Measurements from ENCODE around the gene BMI1.
A peak's percentile ranks its signal among the peaks of the same experiment; 100 is the strongest.
"Not testable (repeated sequence)": the region's sequence is repeated elsewhere in the genome, so short reads cannot be mapped to it uniquely, and the experiment has no call there.

BMI1 gene

DNA sequence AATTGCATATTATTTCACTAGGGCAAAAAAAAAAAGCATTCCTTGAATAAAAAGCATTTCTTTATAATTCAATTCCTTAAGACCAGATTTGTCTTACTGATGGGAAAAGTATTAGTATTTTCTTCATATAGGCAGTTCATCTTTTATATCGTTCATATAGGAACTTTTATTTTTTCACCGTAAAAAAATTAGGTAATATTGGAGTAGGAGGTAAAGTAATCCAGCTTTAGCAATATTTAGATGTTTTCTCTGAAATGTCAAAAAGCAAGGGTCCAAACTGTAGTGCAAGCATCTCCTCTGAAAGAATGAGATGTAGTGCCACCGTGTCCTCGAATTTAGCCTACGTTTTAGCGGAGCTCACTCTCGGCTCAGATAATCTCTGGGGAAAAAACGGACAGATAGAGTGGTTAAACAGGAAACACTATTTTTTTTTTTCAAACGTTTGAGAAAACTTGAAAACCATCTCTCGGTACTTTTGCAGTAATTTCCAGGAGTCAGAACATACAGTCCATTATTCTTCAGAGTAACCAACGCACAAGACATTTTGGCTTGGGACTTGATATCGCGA lies 18.9 kb downstream of the BMI1 start:
- no peak for DNase-seq (ENCODE audit: low read depth)

DNA sequence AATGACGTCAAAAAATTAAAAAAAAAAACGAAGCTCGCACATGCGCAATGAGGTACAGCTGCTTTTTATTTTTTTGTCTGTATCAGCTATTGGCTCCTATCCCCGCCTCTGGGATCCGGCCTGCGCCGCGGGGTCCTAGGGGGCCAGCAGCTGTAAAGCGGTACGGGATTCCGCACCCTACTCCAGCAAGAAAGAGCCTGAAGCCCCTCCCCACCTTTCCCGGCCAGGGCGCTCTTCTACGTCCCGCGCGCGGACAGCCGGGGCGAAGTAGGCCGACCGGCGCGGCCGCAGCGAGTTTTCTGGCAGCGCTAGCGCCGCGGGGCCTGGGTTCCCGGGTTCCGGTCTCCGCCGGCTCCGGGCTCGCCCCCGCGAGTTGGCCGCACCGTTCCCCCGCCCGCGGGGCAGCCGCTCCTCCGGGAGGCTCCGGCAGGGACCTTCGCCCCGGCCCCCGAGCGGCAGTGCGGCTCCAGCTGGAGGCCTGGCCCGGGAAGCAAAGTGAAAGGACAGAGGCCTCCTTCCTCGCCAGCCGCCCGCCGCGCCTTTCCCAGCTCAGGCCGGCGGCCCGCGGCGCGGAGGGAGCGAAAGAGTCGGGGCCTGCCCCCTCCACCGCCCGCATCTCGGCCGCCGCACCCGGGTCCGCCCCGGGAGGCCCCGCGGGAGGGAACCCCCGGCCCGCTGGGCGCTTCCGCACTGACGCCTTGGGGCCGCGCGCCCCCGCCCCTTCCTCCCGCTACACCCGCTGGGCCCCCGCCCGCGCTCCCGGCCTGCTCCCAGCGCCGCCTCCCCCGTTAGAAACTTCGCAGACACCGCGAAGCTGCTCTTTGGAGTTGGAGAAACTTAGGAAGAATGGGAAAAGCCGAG lies 19.7 kb downstream of the BMI1 start:
- peak; percentile 51 for DNase-seq (ENCODE audit: low read depth)

DNA sequence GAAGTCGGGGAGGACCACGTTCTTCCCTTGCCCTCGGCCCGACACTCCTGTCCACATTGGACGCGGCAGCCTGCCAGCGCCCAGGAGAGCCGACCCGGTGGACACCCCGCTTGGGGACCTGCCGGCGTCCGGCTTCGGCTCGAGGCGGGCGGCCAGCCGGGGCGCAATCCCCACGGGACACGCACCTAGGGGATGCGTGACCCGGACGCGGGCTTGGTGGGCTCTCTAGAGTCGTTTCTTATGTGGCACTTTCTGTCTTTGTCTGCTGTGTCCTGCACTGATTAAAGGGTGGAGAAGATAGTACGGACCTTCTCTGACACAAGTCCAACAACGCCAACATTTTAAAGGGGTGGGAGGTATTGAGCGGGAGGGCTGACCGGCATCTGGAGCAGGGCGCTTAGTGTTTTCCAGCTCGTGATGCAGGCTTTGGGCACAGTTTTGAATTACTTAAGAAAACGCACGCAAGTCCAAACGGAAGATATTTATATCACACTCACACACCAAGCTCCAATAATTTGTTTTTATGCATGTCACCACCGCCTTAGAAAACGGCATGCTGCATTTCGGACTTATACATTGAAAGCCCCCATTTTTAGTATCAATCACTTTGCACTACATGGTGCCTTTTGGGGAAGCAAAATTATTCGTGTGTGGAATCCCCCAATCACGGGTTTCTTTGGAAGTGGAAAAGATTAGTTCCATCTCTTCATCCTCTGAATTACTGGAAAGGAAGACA lies 20.5 kb downstream of the BMI1 start:
- DNase-seq (ENCODE audit: low read depth), result no peak

DNA sequence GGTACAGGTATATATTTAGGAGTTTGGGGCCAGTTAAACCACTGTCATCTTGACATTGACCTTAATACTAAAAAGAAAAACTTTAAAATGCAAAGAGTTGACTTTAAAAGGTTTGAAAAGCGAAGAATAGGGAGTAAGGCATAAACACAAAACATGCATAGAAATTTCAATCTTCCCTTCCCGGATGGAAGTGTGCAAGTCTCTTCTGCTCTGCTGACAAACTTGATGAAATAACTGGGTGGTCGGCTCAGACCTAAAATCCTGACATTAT lies 21.0 kb downstream of the BMI1 start:
- DNase-seq (ENCODE audit: low read depth), result no peak

DNA sequence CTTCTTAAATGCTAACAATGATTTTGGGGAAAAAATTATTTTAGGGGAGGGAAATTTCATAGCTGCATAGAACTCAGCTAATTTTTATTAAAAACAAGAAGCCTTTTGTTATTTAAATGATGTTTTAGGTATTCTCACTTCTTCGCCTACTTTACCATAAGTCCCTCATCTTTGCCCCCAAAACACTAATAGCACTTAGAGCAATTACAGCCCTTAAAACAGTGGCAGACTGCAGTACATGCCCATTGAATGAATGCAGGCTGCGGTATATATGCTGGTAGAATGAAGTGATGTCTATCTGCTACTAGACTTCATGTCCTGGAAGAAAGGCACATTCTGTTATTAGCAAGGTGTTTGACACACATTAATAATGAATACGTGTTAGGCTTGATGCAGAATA lies 21.5 kb downstream of the BMI1 start:
- no peak for DNase-seq (ENCODE audit: low read depth)

DNA sequence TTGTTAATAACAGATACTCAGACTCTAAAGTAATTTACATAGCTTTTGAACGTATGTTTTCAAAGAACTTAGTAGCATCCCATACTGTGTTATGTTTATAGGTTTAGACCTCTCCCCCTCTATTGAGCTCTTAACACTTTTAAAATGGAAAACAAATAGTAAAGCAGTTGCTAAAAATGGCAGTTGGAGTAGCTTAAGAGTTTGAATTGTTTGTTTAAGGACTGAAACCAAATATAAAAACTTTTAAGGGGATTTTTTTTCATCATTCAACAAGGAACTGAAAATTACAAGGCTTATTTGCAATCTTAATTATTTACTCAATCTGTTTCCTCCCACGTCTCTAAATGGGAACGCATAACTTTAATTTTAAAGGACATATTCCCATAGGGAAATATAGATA lies 22.8 kb downstream of the BMI1 start:
- DNase-seq (ENCODE audit: low read depth), result no peak

DNA sequence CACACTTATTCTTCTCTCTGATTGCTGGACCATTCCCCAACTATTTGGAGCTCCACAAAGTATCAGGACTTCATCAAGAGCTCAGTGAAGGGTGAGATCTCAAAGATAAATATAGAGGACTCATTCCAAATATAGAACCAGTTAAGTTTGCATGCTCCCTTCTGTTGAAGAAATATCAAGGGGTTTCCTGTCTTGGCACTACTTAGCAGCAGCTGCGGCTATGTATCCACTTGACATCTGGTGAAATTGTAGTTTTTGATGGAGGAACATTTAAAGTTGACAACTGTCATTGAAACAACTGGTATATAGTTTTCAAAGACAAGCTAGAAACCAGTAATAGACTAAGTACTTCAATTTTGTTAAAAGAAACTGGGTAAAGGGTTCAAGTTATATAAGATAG lies 23.4 kb downstream of the BMI1 start:
- no peak for DNase-seq (ENCODE audit: low read depth)

DNA sequence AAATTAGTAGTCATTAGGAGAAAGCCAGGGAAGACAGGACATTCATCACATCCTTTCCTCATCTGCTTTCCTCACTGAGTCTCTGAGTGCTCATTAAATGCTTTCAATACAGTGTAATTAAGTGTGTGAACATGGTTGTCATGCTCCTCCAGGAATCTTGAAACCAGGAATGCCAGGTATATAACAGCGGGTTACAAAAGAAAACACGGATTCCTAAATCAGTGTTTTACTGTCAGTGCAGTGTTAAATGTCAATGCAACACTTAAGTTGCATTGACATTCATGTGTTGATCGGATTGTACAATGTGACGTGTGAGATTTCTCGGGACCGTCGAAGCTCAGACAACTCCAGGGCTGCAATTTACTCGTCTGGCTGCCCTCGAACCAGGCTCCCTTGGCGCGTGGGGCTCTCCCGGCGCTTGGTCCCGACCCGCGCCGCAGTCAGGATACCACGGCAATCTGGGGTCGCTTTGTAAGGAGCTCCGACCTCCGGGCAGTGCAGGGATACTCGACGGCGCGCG lies 23.9 kb downstream of the BMI1 start:
- DNase-seq (ENCODE audit: low read depth), result no peak

DNA sequence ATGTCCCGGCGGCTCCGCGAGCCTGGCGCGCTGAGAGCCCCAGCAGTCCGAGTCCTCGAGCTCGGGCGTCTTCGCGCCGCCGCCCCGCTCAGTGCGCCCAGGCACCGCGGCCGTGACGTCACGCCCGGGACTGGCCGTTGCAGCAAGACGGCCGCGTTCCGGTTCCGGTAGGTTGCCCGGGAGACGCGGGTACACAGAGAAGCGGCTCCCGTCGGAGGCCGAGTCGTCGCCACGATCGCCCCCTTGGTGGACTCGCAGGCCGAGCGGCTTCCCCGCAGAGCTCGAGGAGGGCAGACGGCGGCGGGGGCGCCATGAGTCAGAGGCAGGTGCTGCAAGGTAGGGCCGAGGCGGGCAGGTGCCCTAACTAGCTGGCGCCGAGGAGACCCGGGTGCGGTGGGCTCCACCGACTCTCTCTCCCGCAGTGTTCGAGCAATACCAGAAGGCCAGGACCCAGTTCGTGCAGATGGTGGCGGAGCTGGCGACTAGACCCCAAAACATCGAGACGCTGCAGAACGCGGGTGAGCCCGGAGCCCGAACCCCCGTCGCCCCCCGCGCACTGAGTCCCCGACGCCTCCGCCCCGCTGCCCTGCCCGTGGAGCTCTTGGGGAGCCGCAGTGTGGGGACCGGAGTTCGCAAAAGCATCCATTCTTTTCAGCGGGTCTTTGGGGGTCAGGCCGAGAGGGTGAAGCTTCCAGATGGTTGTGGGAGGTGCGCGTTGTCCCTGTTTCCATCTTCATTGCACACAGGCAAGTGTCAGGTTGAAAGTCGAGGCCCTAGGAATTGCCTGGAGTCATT lies 24.6 kb downstream of the BMI1 start, which contains the start of gene SPAG6:
Gene SPAG6, plus strand, starts transcription at position 196 of the 795 bp plus-strand sequence. Its CDS starts 116 bp downstream, at position 312.
- peak; percentile 63 for DNase-seq (ENCODE audit: low read depth)

DNA sequence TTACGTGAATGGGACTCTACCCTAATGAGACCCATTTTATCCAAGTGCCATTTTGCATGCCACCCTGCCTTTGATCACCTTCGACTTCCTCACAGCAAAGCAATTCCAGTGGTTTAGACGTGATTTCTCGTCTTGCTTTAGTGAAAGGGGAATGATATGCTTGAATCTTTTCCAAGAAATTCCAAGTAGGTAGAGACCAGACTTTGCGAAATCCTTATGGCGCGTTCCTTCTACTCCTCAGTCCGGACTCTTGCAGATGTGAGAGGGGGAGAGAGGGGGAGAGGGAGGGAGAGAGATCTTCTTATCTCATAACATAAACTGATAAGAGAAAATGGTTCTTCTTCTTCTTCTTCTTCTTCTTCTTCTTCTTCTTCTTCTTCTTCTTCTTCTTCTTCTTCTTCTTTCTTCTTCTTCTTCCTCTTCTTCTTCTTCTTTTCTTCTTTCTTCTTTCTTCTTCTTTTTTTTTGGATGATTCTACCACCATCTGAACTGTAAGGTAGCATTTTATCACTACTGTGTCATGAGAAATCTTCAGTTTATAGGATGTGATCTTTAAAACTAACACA lies 25.3 kb downstream of the BMI1 start:
- no peak for DNase-seq (ENCODE audit: low read depth)

DNA sequence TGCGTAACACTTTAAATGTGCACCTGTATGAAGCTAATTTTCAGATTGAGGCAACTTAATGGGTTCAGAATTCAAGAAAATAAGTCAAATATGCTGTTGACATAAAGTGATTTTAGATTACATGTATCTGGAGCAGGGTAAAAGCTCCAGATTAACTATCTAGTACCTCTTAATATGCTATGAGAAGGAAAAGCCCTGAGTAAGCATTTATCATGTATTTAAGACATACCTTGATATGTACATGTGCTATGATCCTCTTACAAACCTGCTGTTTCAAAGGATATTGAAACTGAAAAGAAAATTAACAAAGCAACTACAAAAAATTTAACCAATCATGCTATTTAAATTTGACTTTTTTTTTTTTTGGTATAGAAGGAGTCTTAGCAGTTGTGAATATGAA lies 28.9 kb downstream of the BMI1 start:
- no peak for DNase-seq (ENCODE audit: low read depth)

DNA sequence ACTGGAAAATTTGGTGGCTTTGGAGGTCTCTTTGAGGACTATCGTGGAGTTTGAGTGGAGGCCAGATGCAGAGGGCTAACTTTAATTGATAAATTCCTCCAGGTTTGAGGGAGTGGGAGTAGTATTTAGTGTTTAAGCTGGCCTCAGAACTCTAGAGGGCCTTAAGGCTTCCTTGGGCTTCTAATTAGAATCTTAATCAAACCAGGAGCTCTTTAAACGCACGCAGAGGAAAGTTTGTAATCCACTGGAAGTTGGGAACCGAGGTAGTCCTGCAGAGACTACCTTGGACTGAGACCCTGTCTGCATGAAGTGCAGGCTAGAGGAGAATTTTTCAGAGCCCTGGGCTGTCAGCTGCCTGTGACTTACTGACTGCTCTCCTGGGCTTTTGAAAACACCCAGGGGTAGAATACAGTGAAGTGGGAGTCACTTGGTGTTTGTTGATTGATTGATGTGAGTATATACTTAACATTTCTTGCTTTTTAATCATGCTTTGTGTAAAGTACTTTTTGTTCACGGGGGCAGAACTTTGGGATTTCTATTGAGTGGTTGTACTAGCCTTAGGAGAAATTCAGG lies 30.3 kb downstream of the BMI1 start:
- DNase-seq (ENCODE audit: low read depth), result no peak

DNA sequence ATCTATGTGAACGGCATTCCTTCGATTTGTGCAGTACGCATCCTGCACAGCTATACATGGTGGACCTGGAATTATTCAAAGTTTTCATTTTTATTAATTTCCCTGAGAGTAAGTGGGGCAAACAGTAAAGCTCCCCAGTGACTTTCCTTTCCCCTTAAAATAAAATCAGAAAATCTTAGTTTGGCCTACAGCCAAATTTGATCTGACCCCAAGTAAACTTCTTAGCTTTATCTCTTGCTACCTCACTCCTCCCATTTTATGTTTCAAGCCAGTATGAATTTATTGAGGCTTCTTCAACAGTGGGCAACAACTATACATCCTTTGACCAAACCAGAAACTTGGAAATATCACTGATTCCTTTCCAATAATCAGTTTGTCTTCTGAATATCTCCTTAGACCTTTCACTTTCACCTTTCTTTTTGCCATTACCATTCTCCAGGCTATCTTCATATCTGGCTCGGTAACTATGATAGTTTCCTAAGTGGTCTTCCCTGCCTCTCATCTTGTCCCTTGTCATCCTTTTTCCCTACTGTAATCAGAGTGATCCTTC lies 35.5 kb downstream of the BMI1 start:
- no peak for DNase-seq (ENCODE audit: low read depth)

DNA sequence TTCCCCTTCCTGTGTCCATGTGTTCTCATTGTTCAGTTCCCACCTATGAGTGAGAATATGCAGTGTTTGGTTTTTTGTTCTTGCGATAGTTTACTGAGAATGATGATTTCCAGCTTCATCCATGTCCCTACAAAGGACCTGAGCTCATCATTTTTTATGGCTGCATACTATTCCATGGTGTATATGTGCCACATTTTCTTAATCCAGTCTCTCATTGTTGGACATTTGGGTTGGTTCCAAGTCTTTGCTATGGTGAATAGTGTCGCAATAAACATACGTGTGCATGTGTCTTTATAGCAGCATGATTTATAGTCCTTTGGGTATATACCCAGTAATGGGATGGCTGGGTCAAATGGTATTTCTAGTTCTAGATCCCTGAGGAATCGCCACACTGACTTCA lies 36.9 kb downstream of the BMI1 start:
- not testable (repeated sequence) for DNase-seq (ENCODE audit: low read depth)

DNA sequence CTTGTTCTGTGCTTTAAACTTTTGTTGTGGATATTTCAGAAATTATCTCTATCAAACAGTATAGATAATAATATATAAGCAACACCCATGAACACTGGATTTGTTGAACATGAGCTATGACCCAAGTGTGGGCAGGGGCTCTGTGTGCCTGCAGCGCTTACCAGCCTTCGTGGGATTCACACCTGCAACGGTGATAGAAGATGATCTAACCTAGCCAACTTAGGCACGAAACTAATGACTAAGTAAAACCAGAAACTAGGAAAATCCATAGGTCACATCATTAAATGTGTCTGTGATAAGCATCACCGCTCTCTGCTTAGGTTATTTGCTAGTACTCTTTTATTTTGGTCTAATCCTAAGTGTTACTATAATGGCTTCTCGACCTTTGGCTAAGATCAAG lies 42.4 kb downstream of the BMI1 start:
- DNase-seq (ENCODE audit: low read depth), result peak; percentile 17

DNA sequence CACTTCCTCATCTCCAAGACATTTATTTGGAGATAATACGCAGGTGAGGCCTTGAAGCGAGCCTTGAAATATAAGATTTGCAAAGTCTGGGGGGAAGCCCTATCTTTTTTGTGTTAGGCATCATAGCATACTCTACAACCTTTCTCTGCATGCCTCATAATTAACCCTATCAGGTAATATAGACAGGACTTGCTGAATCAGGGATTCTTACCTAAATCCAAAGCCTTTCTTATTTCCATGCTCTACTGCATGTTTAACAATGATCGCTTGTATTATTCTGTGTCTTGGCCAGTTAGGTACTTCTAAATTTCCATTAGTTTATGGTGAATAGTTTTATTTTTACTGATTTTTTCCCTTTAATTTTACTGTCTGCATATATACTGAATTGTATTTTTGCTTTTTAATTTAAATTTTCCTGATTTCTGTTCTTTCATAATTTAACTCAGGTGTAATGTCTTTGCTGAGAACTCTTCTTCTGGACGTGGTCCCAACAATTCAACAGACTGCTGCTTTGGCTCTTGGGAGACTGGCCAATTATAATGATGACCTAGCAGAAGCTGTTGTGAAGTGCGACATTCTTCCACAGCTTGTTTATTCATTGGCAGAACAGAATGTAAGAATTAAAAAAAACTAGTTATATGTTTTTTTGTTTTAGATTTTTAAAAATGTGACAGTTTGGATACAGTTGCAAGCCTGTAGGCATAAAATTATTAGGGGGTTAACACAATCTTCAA lies 43.7 kb downstream of the BMI1 start:
- no peak for DNase-seq (ENCODE audit: low read depth)

DNA sequence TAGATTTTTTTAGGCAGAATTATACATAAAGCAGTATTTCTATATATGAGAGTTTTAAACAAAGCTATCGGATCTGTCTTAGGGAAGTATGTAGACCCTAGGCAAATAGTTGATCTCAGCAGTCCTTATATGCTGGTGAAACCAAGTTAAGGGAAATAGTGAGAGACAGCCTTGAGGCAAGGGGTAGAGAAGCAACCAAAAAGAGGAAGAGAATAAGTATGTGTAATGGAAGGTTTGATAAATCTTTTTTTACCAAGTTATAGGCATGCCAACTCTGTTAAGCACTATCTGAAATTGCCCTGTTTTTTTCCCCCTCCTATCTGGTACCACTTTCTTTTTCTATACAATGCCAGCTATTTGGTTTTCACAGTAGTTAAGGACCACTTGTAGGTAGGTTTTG lies 44.3 kb downstream of the BMI1 start:
- no peak for DNase-seq (ENCODE audit: low read depth)

DNA sequence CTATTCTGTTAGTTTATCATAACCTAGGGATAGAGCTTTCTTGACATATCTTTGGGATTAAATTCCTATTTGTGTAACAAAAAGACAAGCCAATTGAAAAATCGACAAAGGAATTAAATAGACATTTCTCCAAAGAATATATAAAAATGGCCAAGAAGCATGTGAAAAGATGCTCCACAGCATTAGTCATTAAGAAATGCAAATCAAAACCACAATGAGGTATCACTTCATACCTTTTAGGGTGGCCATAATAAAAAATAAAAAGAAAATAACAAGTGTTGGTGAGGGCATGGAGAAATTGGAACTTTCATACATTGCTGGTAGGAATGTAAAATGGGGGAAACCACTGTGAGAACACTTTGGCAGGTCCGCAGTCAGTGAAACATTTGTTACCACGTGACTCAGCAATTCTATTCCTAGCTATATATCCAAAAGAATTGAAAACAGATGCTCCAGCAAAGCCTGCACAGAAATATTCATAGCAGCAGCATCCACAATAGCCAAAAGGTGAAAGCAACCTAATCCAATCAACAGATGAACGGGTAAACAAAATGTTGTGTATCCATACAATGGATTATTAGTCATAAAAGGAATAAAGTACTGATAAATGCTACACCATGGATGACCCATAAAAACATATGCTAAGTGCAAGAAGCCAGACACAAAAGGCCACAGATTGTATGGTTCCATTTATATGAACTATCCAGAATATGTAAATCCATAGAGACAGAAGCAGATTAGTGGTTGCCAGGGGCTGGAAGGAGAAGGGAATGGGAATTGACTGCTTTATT lies 44.9 kb downstream of the BMI1 start:
- DNase-seq (ENCODE audit: low read depth), result no peak

DNA sequence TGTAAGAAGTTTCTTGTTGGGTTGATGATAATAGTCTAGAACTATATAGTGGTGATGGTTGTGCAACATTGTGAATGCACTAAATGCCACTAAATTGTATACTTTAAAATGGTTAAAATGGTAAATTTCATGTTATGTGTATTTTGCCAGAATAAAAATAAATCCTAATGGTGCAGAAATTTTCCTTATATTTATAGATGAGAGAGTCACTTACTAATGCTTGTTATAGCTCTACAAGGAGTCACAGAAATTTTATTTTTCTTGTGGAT lies 45.5 kb downstream of the BMI1 start:
- DNase-seq (ENCODE audit: low read depth), result no peak

DNA sequence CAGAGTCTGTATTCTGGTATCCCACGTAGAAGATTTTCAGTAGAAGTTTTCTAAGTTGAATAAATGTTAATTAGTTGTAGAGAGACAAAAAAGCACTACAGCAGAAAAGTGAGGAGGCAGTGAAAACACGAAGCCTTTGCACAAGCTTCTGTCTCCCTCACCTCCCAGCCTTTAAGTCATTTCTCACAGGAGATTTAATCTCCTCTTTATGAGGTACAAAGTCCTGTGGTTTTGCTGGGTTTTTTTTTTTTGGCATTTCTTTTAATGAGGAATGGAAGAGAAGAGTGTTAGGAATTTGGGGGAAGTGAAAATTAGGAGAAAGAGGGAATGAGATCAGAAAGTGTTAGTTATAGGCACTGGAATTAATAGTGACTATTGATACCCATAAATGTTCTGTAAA lies 45.9 kb downstream of the BMI1 start:
- no peak for DNase-seq (ENCODE audit: low read depth)

All from activated T-cell treated with anti-CD3 and anti-CD28 coated beads for 48 hours (primary cell).